NCI-H187 treated with DMSO at 0.1 percent for 48 hours (cell line): ENCODE results near the gene NNT.
"Not testable (repeated sequence)": the region's sequence is repeated elsewhere in the genome, so short reads cannot be mapped to it uniquely, and the experiment has no call there.

Source experiments
- DNase-seq: peaks from one replicate; lab custom pipeline; 2025; lab: John Stamatoyannopoulos, UW

Gene NNT

GRCh38 chr5:43631182-43631910 lies 28.4 kb downstream of the NNT start:
- peak; percentile 87 for DNase-seq

- DNase-seq, result no peak
Observed at GRCh38 chr5:43634621-43635020, 31.6 kb downstream of the NNT start.

- no peak for DNase-seq
Observed at GRCh38 chr5:43635374-43635773, 32.4 kb downstream of the NNT start.

GRCh38 chr5:43636076-43636475 lies 33.1 kb downstream of the NNT start:
- no peak for DNase-seq

- DNase-seq, result no peak
Observed at GRCh38 chr5:43637416-43637815, 34.4 kb downstream of the NNT start.

- DNase-seq, result no peak
Observed at GRCh38 chr5:43638107-43638506, 35.1 kb downstream of the NNT start.

GRCh38 chr5:43638546-43638945 lies 35.6 kb downstream of the NNT start:
- DNase-seq, result no peak

- DNase-seq, result no peak
Observed at GRCh38 chr5:43639566-43639965, 36.6 kb downstream of the NNT start.

- no peak for DNase-seq
Observed at GRCh38 chr5:43642428-43642827, 39.4 kb downstream of the NNT start.

- no peak for DNase-seq
Observed at GRCh38 chr5:43643327-43643726, 40.3 kb downstream of the NNT start.

GRCh38 chr5:43643750-43644149 lies 40.8 kb downstream of the NNT start:
- DNase-seq, result no peak

- no peak for DNase-seq
Observed at GRCh38 chr5:43646992-43647391, 44.0 kb downstream of the NNT start.

GRCh38 chr5:43647789-43648188 lies 44.8 kb downstream of the NNT start:
- DNase-seq, result no peak

- DNase-seq, result no peak
Observed at GRCh38 chr5:43648499-43649124, 45.6 kb downstream of the NNT start.

- no peak for DNase-seq
Observed at GRCh38 chr5:43649256-43649655, 46.3 kb downstream of the NNT start.

- no peak for DNase-seq
Observed at GRCh38 chr5:43652537-43653302, 49.7 kb downstream of the NNT start.

GRCh38 chr5:43658509-43658908 lies 55.5 kb downstream of the NNT start:
- no peak for DNase-seq

- no peak for DNase-seq
Observed at GRCh38 chr5:43659075-43659474, 56.1 kb downstream of the NNT start.

- DNase-seq, result no peak
Observed at GRCh38 chr5:43661102-43661501, 58.1 kb downstream of the NNT start.

GRCh38 chr5:43663916-43664315 lies 60.9 kb downstream of the NNT start:
- no peak for DNase-seq

GRCh38 chr5:43664501-43665040 lies 61.6 kb downstream of the NNT start:
- no peak for DNase-seq

GRCh38 chr5:43665749-43666148 lies 62.8 kb downstream of the NNT start:
- not testable (repeated sequence) for DNase-seq

GRCh38 chr5:43666728-43667127 lies 63.7 kb downstream of the NNT start:
- not testable (repeated sequence) for DNase-seq
